ENCODE data around the gene DDX1. TPM values are rescaled to one million over a fixed set of nuclear protein-coding genes. Genes with fewer than 3 reads are reported as not detected.

Gene DDX1
- total and polyA plus RNA-seq, 2 of the 4 experiments (the other 2 are of a cell fraction) = 73.6 to 74.9 TPM

- no peak overlapping the region for H4K8ac ChIP-seq (ENCODE audit: low read depth in 2 of 2, low read length in 2 of 2)
- no peak overlapping the region for H4K91ac ChIP-seq (ENCODE audit: insufficient read depth, low read depth, low read length)
- no peak for ATAC-seq (ENCODE audit: low read depth)
- no peak overlapping the region for H3K4me3 ChIP-seq (ENCODE audit: insufficient read depth, low read depth, low read length)
- no peaks in the 10 kb centered on the region for H3K79me1 ChIP-seq (ENCODE audit: low read depth in 1 of 2, low read length in 2 of 2)
- H4K20me1 ChIP-seq (ENCODE audit: insufficient read depth, low read length) = no peaks in the 10 kb centered on the region
- no peak overlapping the region for H3K9ac ChIP-seq (ENCODE audit: low read depth, low read length)
- H2BK5ac ChIP-seq (ENCODE audit: low read depth, low read length, poor library complexity, severe bottlenecking) = no peak overlapping the region
- BruUV-seq (replicated peaks) = no TSS peak
- H3K23ac ChIP-seq (ENCODE audit: low read depth, low read length) = no peak overlapping the region
- no peak overlapping the region for H3K27ac ChIP-seq (ENCODE audit: insufficient read depth, low read length)
- no peak for DNase-seq
- POLR2A ChIA-PET (ENCODE audit: unreplicated experiment) = interaction anchor here (0.6 kb wide), 1 partner anchor 10 kb away, joined by 3 read pairs; no protein-coding TSS in a partner anchor
- H2BK120ac ChIP-seq (ENCODE audit: low read depth, low read length) = no peak overlapping the region
- H2BK20ac ChIP-seq (ENCODE audit: low read depth, low read length) = no peak overlapping the region
- H4K5ac ChIP-seq (ENCODE audit: low read depth, low read length) = no peak overlapping the region
- no peak overlapping the region for H2AK5ac ChIP-seq (ENCODE audit: low read depth, low read length)
- H3K4me1 ChIP-seq (ENCODE audit: control insufficient read depth, insufficient read depth, low read length) = no peaks in the 10 kb centered on the region
- no peak overlapping the region for H2AK9ac ChIP-seq (replicated peaks; ENCODE audit: low read depth, low read length, poor library complexity)
- no peak overlapping the region for H2AFZ ChIP-seq (replicated peaks; ENCODE audit: low read length, poor library complexity)
- no CpG with 5 or more reads among the region's 2 CpGs for WGBS, 2 experiments (ENCODE audit: extremely low coverage in 2 of 2, insufficient read length in 1 of 2)
- no peaks in the 10 kb centered on the region for H3K36me3 ChIP-seq (ENCODE audit: control insufficient read depth, insufficient read depth, low read length)
- no peak overlapping the region for H3K18ac ChIP-seq (ENCODE audit: low read depth, low read length)
- CTCF ChIA-PET = no interaction called here
- H3K4me2 ChIP-seq (ENCODE audit: low read depth, low read length) = no peak overlapping the region
- in situ Hi-C loops (cut with MboI; ENCODE audit: low sequenced_read_pairs) (no loop called here), intact Hi-C loops (cut with micrococcal nuclease) (no loop called here), dilution Hi-C loops (cut with HindIII; ENCODE audit: low sequenced_read_pairs, unreplicated experiment) (no loop called here)
- no peak for TF ChIP-seq ELK1 (IDR thresholded peaks at IDR 0.05; ENCODE audit: borderline replicate concordance, low read depth, low read length)
- no peak for TF ChIP-seq FOS (IDR thresholded peaks at IDR 0.05; ENCODE audit: low read depth, low read length)
- TF ChIP-seq RFX5 (IDR thresholded peaks at IDR 0.05; ENCODE audit: low read depth, low read length) = no peak
- TF ChIP-seq RCOR1 (IDR thresholded peaks at IDR 0.05; ENCODE audit: insufficient replicate concordance, low read length) = no peak
- no peak for TF ChIP-seq SMC3 (IDR thresholded peaks at IDR 0.05; ENCODE audit: low read depth, low read length)
- no peak for TF ChIP-seq MXI1 (IDR thresholded peaks at IDR 0.05; ENCODE audit: borderline replicate concordance, low read depth, low read length)
- no peak for TF ChIP-seq POLR2A (IDR thresholded peaks at IDR 0.05; ENCODE audit: low read depth, low read length)
- TF ChIP-seq NFE2L2 (IDR thresholded peaks at IDR 0.05; ENCODE audit: low read depth, low read length) = no peak
- TF ChIP-seq CTCF (conservative IDR thresholded peaks at IDR 0.05; ENCODE audit: low read depth, low read length) = no peak
- TF ChIP-seq CEBPB (IDR thresholded peaks at IDR 0.05; ENCODE audit: low read depth, low read length) = no peak
- TF ChIP-seq RAD21 (IDR thresholded peaks at IDR 0.05; ENCODE audit: low read length) = no peak
- H3K9me1 ChIP-seq (ENCODE audit: insufficient read depth, low read length) = no peaks in the 10 kb centered on the region
- no peaks in the 10 kb centered on the region for H3K27me3 ChIP-seq (ENCODE audit: control insufficient read depth, insufficient read depth, low read length)
- no peak overlapping the region for H3K4ac ChIP-seq (ENCODE audit: low read depth, low read length)
- no peak overlapping the region for H3K14ac ChIP-seq (replicated peaks; ENCODE audit: low read depth, low read length)
- no peak overlapping the region for H3K56ac ChIP-seq (ENCODE audit: extremely low read depth, insufficient read depth, low read length)
- H3K9me3 ChIP-seq (ENCODE audit: control insufficient read depth, insufficient read depth, low read length) = no peaks in the 10 kb centered on the region; the same call in 1 of the 2 replicates
- no peak overlapping the region for H2BK15ac ChIP-seq (ENCODE audit: low read depth, low read length)
Observed at GRCh38 chr2:15661295-15661569, 69.6 kb downstream of the DDX1 start.

All from IMR-90 (cell line).